AG08395 (cell line): ENCODE results near the gene AK8.
"Not testable (repeated sequence)": the region's sequence is repeated elsewhere in the genome, so short reads cannot be mapped to it uniquely, and the experiment has no call there.

Source experiments
- DNase-seq: peaks from one replicate; pipeline ENCODE4 v3.0.0; 2012; ENCODE audit warnings: mixed read lengths, low spot score

Gene AK8

GRCh38 chr9:132711846-132712245, 166.2 kb downstream of the AK8 start:
- DNase-seq: no peak

- not testable (repeated sequence) for DNase-seq
Observed at GRCh38 chr9:132711152-132711551, 166.9 kb downstream of the AK8 start.

GRCh38 chr9:132710333-132710732, 167.8 kb downstream of the AK8 start:
- DNase-seq: no peak

GRCh38 chr9:132708769-132709430, 169.2 kb downstream of the AK8 start:
- no peak for DNase-seq

GRCh38 chr9:132708239-132708638, 169.8 kb downstream of the AK8 start:
- DNase-seq: no peak

GRCh38 chr9:132703336-132703735, 174.7 kb downstream of the AK8 start:
- DNase-seq: no peak

GRCh38 chr9:132702254-132702653, 175.8 kb downstream of the AK8 start:
- DNase-seq: no peak

- DNase-seq: no peak
Observed at GRCh38 chr9:132699956-132700355, 178.1 kb downstream of the AK8 start.

GRCh38 chr9:132698989-132699388, 179.1 kb downstream of the AK8 start:
- DNase-seq: no peak

GRCh38 chr9:132697230-132697629, 180.9 kb downstream of the AK8 start:
- DNase-seq: no peak

GRCh38 chr9:132694144-132694543, 183.9 kb downstream of the AK8 start:
- DNase-seq: no peak

- DNase-seq: no peak
Observed at GRCh38 chr9:132690696-132691095, 187.4 kb downstream of the AK8 start.

GRCh38 chr9:132683873-132684272, 194.2 kb downstream of the AK8 start:
- no peak for DNase-seq

GRCh38 chr9:132681561-132681960, 196.5 kb downstream of the AK8 start:
- no peak for DNase-seq

GRCh38 chr9:132679946-132680625, 198.0 kb downstream of the AK8 start:
- no peak for DNase-seq

GRCh38 chr9:132677976-132678375, 200.1 kb downstream of the AK8 start:
- DNase-seq: no peak
